ENCODE measurements around the gene TPRKB. TPM values are rescaled to one million over a fixed set of nuclear protein-coding genes. Genes with fewer than 3 reads are reported as not detected.
"Not testable (repeated sequence)": the region's sequence is repeated elsewhere in the genome, so short reads cannot be mapped to it uniquely, and the experiment has no call there.

Gene TPRKB
- total RNA-seq, 2 donors from 2014 or later: 18.9 to 26.5 TPM

GRCh38 chr2:73718851-73719621, 18.1 kb downstream of the TPRKB start:
- no peak overlapping the region for H3K27ac ChIP-seq
- H3K4me3 ChIP-seq: no peak overlapping the region
- no peak for ATAC-seq (ENCODE audit: insufficient number of reproducible peaks, low FRiP score, low read depth)
- no peak for TF ChIP-seq CTCF (IDR thresholded peaks at IDR 0.05)
- H3K9me3 ChIP-seq: no peaks in the 10 kb centered on the region
- H3K4me1 ChIP-seq (ENCODE audit: control insufficient read depth in 1 of 2, low read depth in 2 of 2): peaks cover 0 to 11% of the 10 kb centered on the region in 2 donors
- no peaks in the 10 kb centered on the region for H3K36me3 ChIP-seq
- no peak for DNase-seq (ENCODE audit: low spot score)
- no peaks in the 10 kb centered on the region for H3K27me3 ChIP-seq (replicated peaks; ENCODE audit: insufficient read depth)

GRCh38 chr2:73718421-73718820, 18.7 kb downstream of the TPRKB start:
- Histone ChIP-seq H3K9me3 (no peaks in the 10 kb centered on the region), H3K27me3 (replicated peaks; ENCODE audit: insufficient read depth) (no peaks in the 10 kb centered on the region), H3K36me3 (no peaks in the 10 kb centered on the region), H3K4me3 (no peak overlapping the region), H3K27ac (no peak overlapping the region), H3K4me1 (ENCODE audit: control insufficient read depth in 1 of 2, low read depth in 2 of 2) (peaks cover 0 to 11% of the 10 kb centered on the region in 2 donors)
- ATAC-seq (ENCODE audit: insufficient number of reproducible peaks, low FRiP score, low read depth) (no peak), DNase-seq (ENCODE audit: low spot score) (no peak)
- no peak for TF ChIP-seq CTCF (IDR thresholded peaks at IDR 0.05)

DNA sequence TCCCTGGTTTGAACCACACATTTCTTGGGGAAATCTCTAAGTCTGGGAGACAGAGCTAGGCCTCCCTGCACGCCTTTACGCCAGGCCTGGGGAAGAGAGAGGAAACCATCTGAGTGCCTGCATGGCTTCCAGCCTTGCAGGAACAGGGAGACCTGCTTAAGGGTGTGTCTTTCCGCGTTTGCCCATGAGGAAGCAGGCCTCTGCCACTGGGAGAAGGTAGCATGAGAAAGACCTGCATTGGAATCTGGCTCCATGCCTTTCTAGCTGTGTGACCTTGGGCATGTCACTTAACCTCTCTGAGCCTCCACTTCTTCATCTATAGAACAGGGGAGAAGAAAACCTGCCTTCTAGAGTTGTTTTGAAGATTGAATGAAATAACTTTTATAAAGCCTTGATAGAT, 19.4 kb downstream of the TPRKB start:
- H3K36me3 ChIP-seq; H3K9me3 ChIP-seq; H3K27me3 ChIP-seq (replicated peaks; ENCODE audit: insufficient read depth); H3K27ac ChIP-seq; DNase-seq (ENCODE audit: low spot score); H3K4me3 ChIP-seq; ATAC-seq (ENCODE audit: insufficient number of reproducible peaks, low FRiP score, low read depth): not testable (repeated sequence)
- peaks cover 0 to 11% of the 10 kb centered on the region in 2 donors for H3K4me1 ChIP-seq (ENCODE audit: control insufficient read depth in 1 of 2, low read depth in 2 of 2)

GRCh38 chr2:73717251-73717606, 19.9 kb downstream of the TPRKB start:
- no peaks in the 10 kb centered on the region for H3K27me3 ChIP-seq (replicated peaks; ENCODE audit: insufficient read depth)
- H3K27ac ChIP-seq: peak overlapping the region in 1 of 2 donors; percentile 73
- ATAC-seq (ENCODE audit: insufficient number of reproducible peaks, low FRiP score, low read depth) (no peak), DNase-seq (ENCODE audit: low spot score) (no peak)
- H3K9me3 ChIP-seq: no peaks in the 10 kb centered on the region
- peaks cover 0 to 11% of the 10 kb centered on the region in 2 donors for H3K4me1 ChIP-seq (ENCODE audit: control insufficient read depth in 1 of 2, low read depth in 2 of 2)
- TF ChIP-seq CTCF (IDR thresholded peaks at IDR 0.05): no peak
- no peaks in the 10 kb centered on the region for H3K36me3 ChIP-seq
- H3K4me3 ChIP-seq: peak overlapping the region; percentile 70

GRCh38 chr2:73716543-73717250, 20.4 kb downstream of the TPRKB start:
- H3K4me3 ChIP-seq: peak overlapping the region; percentile 70
- no peaks in the 10 kb centered on the region for H3K27me3 ChIP-seq (replicated peaks; ENCODE audit: insufficient read depth)
- H3K36me3 ChIP-seq: no peaks in the 10 kb centered on the region
- peak overlapping the region; percentile 73 for H3K27ac ChIP-seq
- peak; percentile 82 for ATAC-seq (ENCODE audit: insufficient number of reproducible peaks, low FRiP score, low read depth)
- peaks cover 0 to 11% of the 10 kb centered on the region in 2 donors for H3K4me1 ChIP-seq (ENCODE audit: control insufficient read depth in 1 of 2, low read depth in 2 of 2)
- TF ChIP-seq CTCF (IDR thresholded peaks at IDR 0.05): no peak
- DNase-seq (ENCODE audit: low spot score): no peak
- H3K9me3 ChIP-seq: no peaks in the 10 kb centered on the region

All from thoracic aorta (tissue), 2 donors.